CD14-positive monocyte (primary cell): Measurements from ENCODE around the gene SLC2A4RG. TPM values are rescaled to one million over a fixed set of nuclear protein-coding genes. Genes with fewer than 3 reads are reported as not detected.

Experiments
- DNase-seq, 3 donors: peaks; one replicate each; pipeline ENCODE4 v3.0.0-alpha.2; 2011 to 2022
- H2AFZ ChIP-seq: 2 replicates; pipeline ENCODE4 v1.6.0; 2012; ENCODE audit warnings: mild to moderate bottlenecking, low read depth, low read length, inconsistent platforms; ENCODE audit not compliant: insufficient read depth, poor library complexity, severe bottlenecking
- H3K27ac ChIP-seq, 2 donors: 1 replicate in 1 of 2; 2 replicates in 1 of 2; pipeline ENCODE4 v1.5.1; 2012 to 2013; ENCODE audit warnings: low read length in 2 of 2, control low read depth in 1 of 2, inconsistent platforms in 1 of 2, low read depth in 1 of 2, mild to moderate bottlenecking in 1 of 2
- H3K27me3 ChIP-seq, 2 donors: one replicate each; pipeline versions ENCODE4 v1.6.0 to v1.6.1; 2011 to 2013; ENCODE audit warnings: low read length in 2 of 2; ENCODE audit not compliant: control insufficient read depth in 2 of 2, insufficient read depth in 2 of 2
- H3K36me3 ChIP-seq, 2 donors: replicated peaks in 1 of 2; 1 replicate in 1 of 2; 2 replicates in 1 of 2; pipeline versions ENCODE4 v1.5.1 to v1.6.1; 2012 to 2013; ENCODE audit warnings: low read length in 2 of 2, control low read depth in 1 of 2, inconsistent platforms in 1 of 2, mild to moderate bottlenecking in 1 of 2; ENCODE audit not compliant: insufficient read depth in 2 of 2, control insufficient read depth in 1 of 2
- H3K4me1 ChIP-seq, 2 donors: 1 replicate in 1 of 2; 2 replicates in 1 of 2; pipeline versions ENCODE4 v1.5.1 to v1.6.1; 2012 to 2013; ENCODE audit warnings: low read length in 2 of 2, control low read depth in 1 of 2, inconsistent platforms in 1 of 2, mild to moderate bottlenecking in 1 of 2, moderate library complexity in 1 of 2; ENCODE audit not compliant: insufficient read depth in 2 of 2, control insufficient read depth in 1 of 2
- H3K4me2 ChIP-seq: replicated peaks from 2 replicates; pipeline ENCODE3; 2012; ENCODE audit warnings: low read length, moderate library complexity, mild to moderate bottlenecking; ENCODE audit not compliant: poor library complexity, severe bottlenecking; ENCODE audit errors: extremely low read depth
- H3K4me3 ChIP-seq, 3 experiments: fragments of 200-600 bp in 1 of 3; sonication (generic) in 1 of 3; replicated peaks in 1 of 3; 1 replicate in 2 of 3; 2 replicates in 1 of 3; pipeline ENCODE4 v1.5.1; 2011 to 2013; ENCODE audit warnings: low read length in 3 of 3, mild to moderate bottlenecking in 3 of 3, control low read depth in 2 of 3, low read depth in 2 of 3, inconsistent platforms in 1 of 3, moderate library complexity in 1 of 3
- H3K79me2 ChIP-seq: 2 replicates; pipeline ENCODE4 v1.6.0; 2012; ENCODE audit warnings: mild to moderate bottlenecking, control low read depth, inconsistent platforms, low read length, moderate library complexity; ENCODE audit not compliant: insufficient read depth
- H3K9ac ChIP-seq: 2 replicates; pipeline ENCODE4 v1.6.0; 2017; ENCODE audit warnings: low read length, mild to moderate bottlenecking; ENCODE audit not compliant: insufficient read depth, poor library complexity, severe bottlenecking
- H3K9me3 ChIP-seq, 2 donors: replicated peaks in 1 of 2; 1 replicate in 1 of 2; 2 replicates in 1 of 2; pipeline versions ENCODE4 v1.5.1 to v1.6.1; 2012 to 2013; ENCODE audit warnings: low read length in 2 of 2, control low read depth in 1 of 2; ENCODE audit not compliant: control insufficient read depth in 1 of 2, insufficient read depth in 1 of 2
- H4K20me1 ChIP-seq: 2 replicates; pipeline ENCODE4 v1.6.0; 2012; ENCODE audit warnings: mild to moderate bottlenecking, low read length, control low read depth, moderate library complexity; ENCODE audit not compliant: insufficient read depth
- H3K27ac Mint-ChIP-seq, 7 donors: one replicate each; pipeline ENCODE4 v1.8.0; 2020; ENCODE audit warnings: mild to moderate bottlenecking in 7 of 7, mixed read lengths in 7 of 7, moderate library complexity in 6 of 7, inconsistent platforms in 2 of 7
- H3K27me3 Mint-ChIP-seq, 3 donors: one replicate each; pipeline ENCODE4 v1.8.0; 2021 to 2022; ENCODE audit warnings: low read depth in 3 of 3, mild to moderate bottlenecking in 3 of 3, mixed read lengths in 3 of 3, moderate library complexity in 3 of 3, inconsistent platforms in 1 of 3
- H3K36me3 Mint-ChIP-seq, 2 donors: one replicate each; pipeline ENCODE4 v1.8.0; 2020; ENCODE audit warnings: mixed read lengths in 2 of 2, inconsistent platforms in 1 of 2, mild to moderate bottlenecking in 1 of 2
- H3K4me1 Mint-ChIP-seq: one replicate; pipeline ENCODE4 v1.8.0; 2020; ENCODE audit warnings: mild to moderate bottlenecking, mixed read lengths
- H3K4me3 Mint-ChIP-seq, 2 donors: one replicate each; pipeline ENCODE4 v1.8.0; 2020; ENCODE audit warnings: mild to moderate bottlenecking in 2 of 2, mixed read lengths in 2 of 2, moderate library complexity in 1 of 2
- H3K9me3 Mint-ChIP-seq, 7 donors: one replicate each; pipeline ENCODE4 v1.8.0; 2020 to 2022; ENCODE audit warnings: mixed read lengths in 7 of 7, mild to moderate bottlenecking in 6 of 7, moderate library complexity in 6 of 7, inconsistent platforms in 2 of 7
- CTCF ChIP-seq: fragments of 200-600 bp; IDR thresholded peaks from one replicate; pipeline ENCODE4 v1.8.0; 2022; ENCODE audit warnings: antibody characterized with exemption, mild to moderate bottlenecking
- WGBS: methylation state at CpG from one replicate; pipeline ENCODE4 v1.1.5; 2013; ENCODE audit warnings: missing lambda C conversion rate; ENCODE audit not compliant: insufficient coverage; 5-methylcytosine and 5-hydroxymethylcytosine counted together
- intact Hi-C, 2 donors: fragments of 100-400 bp; cut with micrococcal nuclease; formaldehyde crosslinking; loops; one replicate each; pipeline versions ENCODE4 v1.15.0 to v1.15.1; 2023
- polyA plus RNA-seq, 3 donors: library from polyadenylated mRNA; depleted of rRNA in 1 of 3; unstranded in 2 of 3; stranded (reverse) in 1 of 3; fragments of 300-500 nt in 2 of 3; fragments of >200 nt in 1 of 3; fragmentation: Illumina TruSeq in 2 of 3; gene quantifications; 1 replicate in 2 of 3; 2 replicates in 1 of 3; pipeline ENCODE4 v1.2.3, GENCODE V29; 2012 to 2021

Gene SLC2A4RG
- polyA plus RNA-seq, 3 donors, result 0.46 to 21.0 (median 1.5) TPM

GRCh38 chr20:63789836-63790571 lies 50.4 kb downstream of the SLC2A4RG start:
- Histone ChIP-seq H3K79me2 (no peaks in the 10 kb centered on the region), H3K9ac (no peak overlapping the region), H3K9me3 (no peaks in the 10 kb centered on the region), H4K20me1 (no peaks in the 10 kb centered on the region), H3K27me3 (no peaks in the 10 kb centered on the region), H3K4me2 (no peak overlapping the region), H3K4me3 (no peak overlapping the region), H3K27ac (no peak overlapping the region), H2AFZ (no peak overlapping the region), H3K36me3 (no peaks in the 10 kb centered on the region), H3K4me1 (peaks cover 0 to 6% of the 10 kb centered on the region in 2 donors)
- WGBS, result 97% methylated on average over 57 of the region's 57 CpGs
- no peak for TF ChIP-seq CTCF
- Mint-ChIP-seq H3K36me3 (no peaks in the 10 kb centered on the region), H3K4me3 (no peak overlapping the region), H3K27ac (no peak overlapping the region), H3K27me3 (peaks cover 0 to 8% (median 6%) of the 10 kb centered on the region in 3 donors), H3K4me1 (peaks cover 2% of the 10 kb centered on the region), H3K9me3 (no peaks in the 10 kb centered on the region)
- no peak for DNase-seq
- intact Hi-C loops, result loop anchor here in 1 of 2 donors (5.0 kb wide), 1 partner anchor 182 kb away; no protein-coding TSS in a partner anchor

- no peak overlapping the region for H3K27ac ChIP-seq
- H3K9ac ChIP-seq, result no peak overlapping the region
- Mint-ChIP-seq H3K4me1 (peaks cover 2% of the 10 kb centered on the region), H3K27me3 (peaks cover 1 to 12% (median 7%) of the 10 kb centered on the region in 3 donors), H3K4me3 (no peak overlapping the region), H3K9me3 (no peaks in the 10 kb centered on the region), H3K27ac (no peak overlapping the region), H3K36me3 (no peaks in the 10 kb centered on the region)
- WGBS, result 96% methylated on average over 35 of the region's 37 CpGs
- DNase-seq, result no peak
- no peaks in the 10 kb centered on the region for H4K20me1 ChIP-seq
- H3K9me3 ChIP-seq, result no peaks in the 10 kb centered on the region
- H3K4me3 ChIP-seq, result no peak overlapping the region
- no peak overlapping the region for H3K4me2 ChIP-seq
- H3K79me2 ChIP-seq, result no peaks in the 10 kb centered on the region
- H3K36me3 ChIP-seq, result no peaks in the 10 kb centered on the region
- intact Hi-C loops, result no loop called here
- peaks cover 0 to 6% of the 10 kb centered on the region in 2 donors for H3K4me1 ChIP-seq
- no peaks in the 10 kb centered on the region for H3K27me3 ChIP-seq
- no peak for TF ChIP-seq CTCF
- no peak overlapping the region for H2AFZ ChIP-seq
Measured at GRCh38 chr20:63790572-63791168, 51.1 kb downstream of the SLC2A4RG start.
